Muscle of leg (tissue), 11 donors: Measurements from ENCODE around the gene ANKRD17. TPM values are rescaled to one million over a fixed set of nuclear protein-coding genes. Genes with fewer than 3 reads are reported as not detected.

Experiments
- DNase-seq: peaks from one replicate; pipeline ENCODE4 v3.0.0; 2013
- H3K27ac ChIP-seq: one replicate; pipeline ENCODE4 v1.5.1; 2013; ENCODE audit warnings: mild to moderate bottlenecking, low read length, control low read depth
- H3K27me3 ChIP-seq: one replicate; pipeline ENCODE4 v1.6.1; 2013; ENCODE audit warnings: low read length; ENCODE audit not compliant: control insufficient read depth, insufficient read depth
- H3K36me3 ChIP-seq: one replicate; pipeline ENCODE4 v1.6.1; 2013; ENCODE audit warnings: low read length; ENCODE audit not compliant: control insufficient read depth, insufficient read depth
- H3K4me1 ChIP-seq: one replicate; pipeline ENCODE4 v1.6.1; 2013; ENCODE audit warnings: low read length; ENCODE audit not compliant: control insufficient read depth, insufficient read depth
- H3K4me3 ChIP-seq: one replicate; pipeline ENCODE4 v1.5.1; 2013; ENCODE audit warnings: low read length, control low read depth
- H3K9me3 ChIP-seq: replicated peaks from 2 replicates; pipeline ENCODE4 v1.6.1; 2013; ENCODE audit warnings: low read depth, low read length; ENCODE audit not compliant: control insufficient read depth
- WGBS: methylation state at CpG from one replicate; pipeline ENCODE4 v1.1.5; 2013; ENCODE audit warnings: missing lambda C conversion rate; ENCODE audit not compliant: insufficient coverage; 5-methylcytosine and 5-hydroxymethylcytosine counted together
- polyA plus RNA-seq, 8 donors: library from polyadenylated mRNA; unstranded; fragments of 120-200 nt; gene quantifications; one replicate each; pipeline versions ENCODE4 v1.2.1 to v1.2.3, GENCODE V29; 2013; ENCODE audit warnings: inconsistent platforms in 1 of 8, low replicate concordance in 1 of 8; ENCODE audit not compliant: insufficient read length in 8 of 8, insufficient read depth in 1 of 8
- total RNA-seq: library from RNA; stranded (reverse); fragments of 120-200 nt; gene quantifications from one replicate; pipeline ENCODE4 v1.2.4, GENCODE V29; 2013

Gene ANKRD17
- total and polyA plus RNA-seq, 9 donors: 38.9 to 49.6 (median 44.0) TPM

DNA sequence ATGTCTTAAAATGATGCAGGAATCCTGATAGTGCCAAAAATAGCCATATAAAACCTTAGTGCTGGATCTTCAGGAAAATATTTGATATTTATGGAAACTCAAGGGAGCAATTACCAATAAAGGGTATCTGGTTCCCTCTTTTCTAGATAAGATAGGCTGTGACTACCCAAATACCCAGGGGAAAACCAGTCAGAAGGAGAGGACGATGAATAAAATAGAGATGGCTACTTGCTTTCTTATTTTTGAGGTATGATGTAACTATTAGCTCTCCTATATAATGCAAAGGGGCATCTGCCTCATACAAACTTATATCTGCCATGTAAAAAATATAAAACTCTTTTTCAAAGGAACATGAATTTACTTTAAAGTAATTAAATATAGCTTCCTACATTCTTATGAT lies 165.7 kb downstream of the ANKRD17 start:
- Histone ChIP-seq H3K9me3 (no peaks in the 10 kb centered on the region), H3K36me3 (peaks cover 32% of the 10 kb centered on the region), H3K4me3 (no peak overlapping the region), H3K27ac (no peak overlapping the region), H3K27me3 (no peaks in the 10 kb centered on the region), H3K4me1 (no peaks in the 10 kb centered on the region)
- WGBS: no CpG with 5 or more reads among the region's 1 CpG
- DNase-seq: no peak

DNA sequence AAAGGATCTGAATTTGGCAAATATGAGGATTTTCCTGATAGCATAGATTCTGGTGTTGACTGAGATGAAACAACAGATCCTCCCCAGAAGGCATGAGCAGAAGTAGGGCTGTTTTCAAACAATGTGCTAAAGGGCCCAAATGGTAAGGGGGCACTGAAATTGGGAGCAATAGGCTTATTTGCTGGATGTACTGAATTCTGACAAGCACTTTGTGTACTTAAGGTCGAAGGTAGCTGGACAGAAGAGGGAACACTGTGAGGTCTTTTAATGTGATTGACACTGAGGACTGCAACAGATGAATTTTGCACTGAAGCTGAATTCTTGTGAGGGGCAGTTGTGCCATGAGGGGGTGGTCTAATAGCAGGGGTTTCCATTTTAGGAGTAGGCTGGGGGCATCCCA lies 167.9 kb downstream of the ANKRD17 start:
- H3K9me3 ChIP-seq: no peaks in the 10 kb centered on the region
- H3K4me3 ChIP-seq: no peak overlapping the region
- WGBS: 100% methylated on average over 1 of the region's 1 CpG
- no peak overlapping the region for H3K27ac ChIP-seq
- no peaks in the 10 kb centered on the region for H3K4me1 ChIP-seq
- no peaks in the 10 kb centered on the region for H3K27me3 ChIP-seq
- peaks cover 26% of the 10 kb centered on the region for H3K36me3 ChIP-seq
- no peak for DNase-seq

DNA sequence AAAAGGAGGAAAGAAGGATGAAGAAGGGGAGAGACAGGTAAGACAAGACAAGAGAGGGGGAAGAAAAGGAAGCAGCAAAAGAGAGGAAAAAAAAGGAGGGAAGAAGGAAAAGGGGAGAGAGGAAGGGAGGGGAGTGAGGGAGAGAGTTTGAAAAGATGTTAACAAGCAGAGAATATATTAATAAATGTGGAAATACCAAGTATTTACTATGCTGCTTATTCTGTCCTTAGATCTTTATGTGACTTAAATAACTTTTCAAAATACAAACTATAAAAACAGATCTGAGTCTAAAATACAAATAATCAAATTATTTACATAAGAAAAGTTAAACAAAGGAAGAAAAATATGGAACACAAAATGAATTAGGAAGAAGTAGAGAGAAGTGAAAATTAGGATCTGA lies 170.7 kb downstream of the ANKRD17 start:
- Histone ChIP-seq H3K9me3 (no peaks in the 10 kb centered on the region), H3K27me3 (no peaks in the 10 kb centered on the region), H3K36me3 (peaks cover 21% of the 10 kb centered on the region), H3K4me1 (no peaks in the 10 kb centered on the region), H3K4me3 (no peak overlapping the region), H3K27ac (no peak overlapping the region)
- no peak for DNase-seq

DNA sequence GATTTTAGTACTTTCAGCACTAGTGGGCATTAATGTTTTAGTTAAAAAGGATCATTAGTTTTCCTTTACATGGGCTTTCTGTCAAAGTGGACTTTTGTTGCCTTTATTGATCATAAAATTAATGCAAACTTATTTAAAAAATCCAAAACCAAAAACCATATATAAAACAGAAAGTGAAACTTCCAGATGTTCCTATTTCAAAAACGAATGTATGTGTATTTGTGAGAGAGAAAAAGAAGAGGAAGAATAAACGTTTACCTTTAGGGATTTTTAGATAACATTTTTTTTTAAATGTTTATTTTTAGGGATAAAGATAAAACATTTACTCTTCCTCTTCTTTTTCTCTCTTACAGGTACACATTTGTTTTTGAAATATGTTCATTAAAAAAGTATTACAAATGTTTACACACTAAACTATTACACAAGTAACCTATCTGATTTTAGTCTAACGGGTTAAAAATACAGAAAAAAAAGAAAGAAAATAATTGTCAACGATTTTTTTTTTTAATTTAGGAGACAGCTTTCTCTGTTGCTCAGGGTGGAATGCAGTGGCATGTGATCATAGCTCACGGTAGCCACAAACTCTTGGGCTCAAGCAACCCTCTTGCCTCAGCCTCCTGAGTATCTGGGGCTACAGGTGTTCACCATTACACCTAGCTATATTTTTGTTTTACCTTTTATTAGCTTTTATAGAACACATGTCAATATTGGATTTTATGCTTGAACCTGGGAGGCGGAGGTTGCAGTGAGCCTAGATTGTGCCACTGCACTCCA lies 172.3 kb downstream of the ANKRD17 start:
- Histone ChIP-seq H3K27me3 (no peaks in the 10 kb centered on the region), H3K4me1 (no peaks in the 10 kb centered on the region), H3K27ac (no peak overlapping the region), H3K4me3 (no peak overlapping the region), H3K9me3 (no peaks in the 10 kb centered on the region), H3K36me3 (peaks cover 15% of the 10 kb centered on the region)
- DNase-seq: no peak
- WGBS: no CpG with 5 or more reads among the region's 6 CpGs

DNA sequence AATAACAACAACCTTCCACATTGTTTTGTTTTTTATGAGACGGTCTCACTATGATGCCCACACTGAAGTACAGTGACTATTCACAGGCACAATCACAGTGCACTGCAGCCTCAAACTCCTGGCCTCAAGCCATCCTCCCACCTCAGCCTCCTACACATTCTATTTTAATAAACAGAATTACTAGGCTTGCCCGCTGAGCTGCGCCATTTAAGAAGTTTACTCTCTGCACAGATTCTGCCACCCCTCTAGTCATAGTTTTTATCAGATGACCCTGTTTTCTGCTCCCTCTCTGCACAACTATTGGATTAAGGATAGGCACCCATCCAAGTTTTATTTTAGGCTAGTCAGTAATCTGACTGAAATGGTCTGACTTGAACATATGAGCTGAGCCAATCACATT lies 177.8 kb downstream of the ANKRD17 start:
- H3K36me3 ChIP-seq: peaks cover 29% of the 10 kb centered on the region
- H3K9me3 ChIP-seq: no peaks in the 10 kb centered on the region
- H3K4me3 ChIP-seq: no peak overlapping the region
- no peak overlapping the region for H3K27ac ChIP-seq
- no peaks in the 10 kb centered on the region for H3K4me1 ChIP-seq
- no peak for DNase-seq
- no peaks in the 10 kb centered on the region for H3K27me3 ChIP-seq
- 91% methylated on average over 2 of the region's 3 CpGs for WGBS

DNA sequence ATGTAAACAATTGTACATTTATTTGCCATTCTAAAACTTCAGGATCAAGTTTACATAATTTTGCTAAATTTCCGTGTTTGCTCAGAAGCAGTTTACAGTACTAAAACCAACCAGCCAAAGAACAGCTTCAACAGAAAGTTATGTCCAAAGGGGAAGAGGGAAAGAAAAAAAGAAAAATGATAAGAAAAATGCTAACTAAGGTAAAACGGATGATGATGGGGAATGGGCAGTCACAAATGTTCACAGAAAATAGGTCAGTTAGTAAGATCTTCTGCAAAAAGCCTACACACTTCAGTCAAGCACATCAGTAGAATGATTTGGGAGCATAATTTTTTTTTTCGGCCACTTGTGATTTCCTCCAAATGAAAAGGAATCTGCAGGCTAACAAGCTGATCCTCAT lies 182.8 kb downstream of the ANKRD17 start:
- WGBS: no CpG with 5 or more reads among the region's 3 CpGs

DNA sequence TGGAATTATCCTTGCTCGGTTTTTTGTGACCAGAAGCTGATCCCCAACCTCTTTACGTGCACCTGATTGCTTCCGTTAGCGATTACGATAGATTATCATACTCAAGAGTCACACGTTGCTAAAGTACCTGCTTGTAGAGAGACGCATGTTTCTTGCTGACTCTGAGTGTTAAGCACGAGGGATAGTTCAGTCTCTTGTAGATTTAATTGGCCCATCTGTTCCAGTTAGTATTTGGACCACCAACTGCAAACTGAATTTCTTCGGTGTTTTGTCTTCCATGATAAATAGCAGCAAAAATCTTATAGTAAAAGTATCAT lies 188.6 kb downstream of the ANKRD17 start:
- Histone ChIP-seq H3K27me3 (no peaks in the 10 kb centered on the region), H3K4me3 (peak overlapping the region; percentile 90), H3K9me3 (no peaks in the 10 kb centered on the region), H3K4me1 (no peaks in the 10 kb centered on the region), H3K27ac (peak overlapping the region; percentile 99), H3K36me3 (peaks cover 8% of the 10 kb centered on the region)
- DNase-seq: no peak
- 0% methylated on average over 5 of the region's 9 CpGs for WGBS

More for the DNA sequence above, 182.8 kb downstream of the ANKRD17 start:
- H3K9me3 ChIP-seq: no peaks in the 10 kb centered on the region
- H3K36me3 ChIP-seq: peaks cover 22% of the 10 kb centered on the region
- H3K4me1 ChIP-seq: no peaks in the 10 kb centered on the region
- no peak for DNase-seq
- H3K27me3 ChIP-seq: no peaks in the 10 kb centered on the region
- no peak overlapping the region for H3K27ac ChIP-seq
- no peak overlapping the region for H3K4me3 ChIP-seq

DNA sequence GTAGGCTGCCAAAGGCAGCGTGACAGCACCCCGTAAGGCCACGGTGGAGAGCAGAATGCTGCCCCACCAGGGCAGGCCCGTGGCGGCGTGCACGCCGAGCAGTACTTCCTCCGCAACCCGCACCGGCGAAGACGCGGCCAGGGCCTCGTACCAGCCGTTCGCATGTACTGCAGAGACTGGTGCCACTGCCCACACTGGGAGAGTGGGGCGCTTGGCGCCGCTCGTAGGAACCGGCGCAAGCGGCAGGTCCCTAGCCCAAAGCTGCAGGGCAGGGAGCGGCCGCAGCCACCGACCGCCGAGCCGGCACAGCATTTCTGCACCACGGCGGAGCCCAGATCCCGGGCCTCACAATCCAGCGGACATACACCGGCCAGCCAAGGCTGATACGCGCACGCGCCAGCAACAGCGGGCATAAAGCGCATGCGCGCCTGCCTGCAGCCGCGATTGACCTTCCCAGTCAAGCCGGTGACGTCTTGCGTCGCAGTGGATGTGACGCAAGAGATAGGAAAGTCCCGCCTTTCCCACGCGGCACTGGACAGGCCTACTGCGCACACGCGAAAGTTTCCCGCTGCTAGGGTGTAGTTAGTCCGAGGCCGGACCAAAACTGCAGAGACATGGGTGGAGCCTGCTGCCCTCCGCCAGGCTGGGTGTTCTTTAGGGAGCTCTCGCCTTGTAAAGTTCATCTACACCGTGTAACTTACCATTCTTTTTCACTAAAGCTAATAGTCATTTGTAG lies 189.1 kb downstream of the ANKRD17 start, which contains the start of gene COX18:
COX18 (minus strand) TSS at position 379 of the 736 bp plus-strand sequence; CDS start at position 312, 67 bp downstream.
- Histone ChIP-seq H3K9me3 (no peaks in the 10 kb centered on the region), H3K27me3 (no peaks in the 10 kb centered on the region), H3K36me3 (peaks cover 10% of the 10 kb centered on the region), H3K4me3 (peak within 1 kb of the TSS; percentile 90), H3K4me1 (no peaks in the 10 kb centered on the region), H3K27ac (peak within 1 kb of the TSS; percentile 99)
- peak; percentile 100 for DNase-seq
- under 1% methylated on average over 55 of the region's 62 CpGs for WGBS

DNA sequence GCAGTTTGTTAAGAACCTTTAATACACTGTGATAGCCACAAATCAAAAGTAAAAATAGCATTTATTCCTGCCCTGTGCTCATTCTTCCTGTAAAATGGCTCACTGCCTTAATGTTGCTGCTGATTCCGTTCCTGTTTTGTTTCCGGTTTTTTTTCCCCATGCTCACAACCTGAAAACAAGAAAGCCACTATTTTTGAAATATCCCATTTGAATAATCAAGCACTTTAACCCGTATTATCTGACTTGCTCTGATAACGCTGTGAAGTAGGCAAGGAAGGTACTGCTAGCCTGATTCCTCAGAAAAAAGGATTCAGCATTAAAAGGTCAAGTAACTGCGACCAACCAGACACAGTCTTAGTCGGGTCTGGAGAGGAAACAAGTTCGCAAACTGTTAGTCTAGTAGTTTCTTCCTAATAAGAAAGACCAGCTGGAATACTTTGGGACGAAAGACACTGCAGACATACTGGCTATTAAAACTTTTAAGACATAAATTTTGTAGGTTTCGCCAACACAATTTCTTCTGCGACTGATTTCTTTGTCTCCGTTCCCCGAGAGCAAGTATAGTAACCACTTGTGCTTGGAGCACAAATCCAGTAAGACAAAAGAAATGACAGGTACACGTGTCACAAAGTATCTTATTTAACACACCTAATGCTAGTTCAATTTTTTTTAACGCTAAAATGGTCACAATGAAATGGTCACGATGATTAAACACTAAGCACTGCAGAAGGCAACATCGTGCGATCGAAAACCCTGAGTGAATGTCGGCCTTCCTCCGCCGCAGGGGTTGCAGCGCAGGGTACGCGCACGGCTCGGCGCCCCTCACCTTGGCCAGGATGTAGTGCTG lies 189.9 kb downstream of the ANKRD17 start:
- WGBS: under 1% methylated on average over 21 of the region's 27 CpGs
- H3K4me1 ChIP-seq: no peaks in the 10 kb centered on the region
- H3K9me3 ChIP-seq: no peaks in the 10 kb centered on the region
- no peaks in the 10 kb centered on the region for H3K27me3 ChIP-seq
- peaks cover 14% of the 10 kb centered on the region for H3K36me3 ChIP-seq
- peak; percentile 63 for DNase-seq
- H3K27ac ChIP-seq: peak overlapping the region; percentile 99
- peak overlapping the region; percentile 90 for H3K4me3 ChIP-seq

DNA sequence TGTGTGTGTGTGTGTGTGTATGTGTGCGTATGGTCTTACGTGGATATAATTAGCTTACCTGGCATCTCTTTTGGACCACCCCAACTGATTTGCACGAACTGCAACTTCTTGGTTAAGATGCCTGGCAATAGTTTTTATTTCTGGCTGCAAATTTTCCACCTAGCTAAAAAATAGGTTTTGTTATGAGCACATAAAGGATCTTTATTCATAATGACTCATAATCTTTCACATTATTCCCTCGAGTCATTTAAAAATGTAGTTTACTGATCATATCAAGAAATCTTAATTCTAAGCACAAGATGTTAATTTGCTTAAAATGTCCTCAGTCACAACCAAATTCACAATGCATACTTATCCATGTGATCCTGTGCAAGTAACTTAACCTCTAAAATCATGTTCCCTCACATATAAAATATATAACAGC lies 190.6 kb downstream of the ANKRD17 start:
- no peaks in the 10 kb centered on the region for H3K9me3 ChIP-seq
- no peaks in the 10 kb centered on the region for H3K4me1 ChIP-seq
- H3K4me3 ChIP-seq: peak overlapping the region; percentile 90
- peak; percentile 27 for DNase-seq
- WGBS: no CpG with 5 or more reads among the region's 4 CpGs
- H3K36me3 ChIP-seq: peaks cover 19% of the 10 kb centered on the region
- H3K27ac ChIP-seq: peak overlapping the region; percentile 99
- H3K27me3 ChIP-seq: no peaks in the 10 kb centered on the region
